Immature natural killer cell (primary cell): ENCODE data around the gene MYCBP2. TPM values are rescaled to one million over a fixed set of nuclear protein-coding genes. Genes with fewer than 3 reads are reported as not detected.
"Not testable (repeated sequence)": the region's sequence is repeated elsewhere in the genome, so short reads cannot be mapped to it uniquely, and the experiment has no call there.

Experiments
- DNase-seq, 3 donors: peaks; one replicate each; pipeline ENCODE4 v3.0.0; 2022; ENCODE audit warnings: mixed read lengths in 1 of 3
- H3K27ac Mint-ChIP-seq, 6 donors: one replicate each; pipeline ENCODE4 v1.8.0; 2020; ENCODE audit warnings: mixed read lengths in 6 of 6, mild to moderate bottlenecking in 5 of 6, inconsistent platforms in 4 of 6, moderate library complexity in 3 of 6
- H3K27me3 Mint-ChIP-seq, 3 donors: one replicate each; pipeline ENCODE4 v1.8.0; 2020 to 2021; ENCODE audit warnings: low read depth in 3 of 3, mild to moderate bottlenecking in 3 of 3, mixed read lengths in 3 of 3, moderate library complexity in 3 of 3, inconsistent platforms in 1 of 3
- H3K36me3 Mint-ChIP-seq, 3 donors: one replicate each; pipeline ENCODE4 v1.8.0; 2020; ENCODE audit warnings: mixed read lengths in 3 of 3, inconsistent platforms in 2 of 3, mild to moderate bottlenecking in 2 of 3
- H3K4me1 Mint-ChIP-seq, 2 donors: one replicate each; pipeline ENCODE4 v1.8.0; 2020; ENCODE audit warnings: inconsistent platforms in 2 of 2, mild to moderate bottlenecking in 2 of 2, mixed read lengths in 2 of 2, moderate library complexity in 1 of 2
- H3K4me3 Mint-ChIP-seq, 5 donors: one replicate each; pipeline ENCODE4 v1.8.0; 2020; ENCODE audit warnings: mild to moderate bottlenecking in 5 of 5, mixed read lengths in 5 of 5, inconsistent platforms in 3 of 5, moderate library complexity in 3 of 5
- H3K9me3 Mint-ChIP-seq, 6 donors: one replicate each; pipeline ENCODE4 v1.8.0; 2020; ENCODE audit warnings: mild to moderate bottlenecking in 6 of 6, mixed read lengths in 6 of 6, inconsistent platforms in 4 of 6, moderate library complexity in 3 of 6
- polyA plus RNA-seq, 3 donors: library from polyadenylated mRNA; unstranded; fragments of 300-500 nt; fragmentation: Illumina TruSeq; gene quantifications; one replicate each; pipeline ENCODE4 v1.2.3, GENCODE V29; 2021

Gene MYCBP2
- polyA plus RNA-seq, 3 donors from 2014 or later: 7.6 to 44.0 (median 18.6) TPM

DNA sequence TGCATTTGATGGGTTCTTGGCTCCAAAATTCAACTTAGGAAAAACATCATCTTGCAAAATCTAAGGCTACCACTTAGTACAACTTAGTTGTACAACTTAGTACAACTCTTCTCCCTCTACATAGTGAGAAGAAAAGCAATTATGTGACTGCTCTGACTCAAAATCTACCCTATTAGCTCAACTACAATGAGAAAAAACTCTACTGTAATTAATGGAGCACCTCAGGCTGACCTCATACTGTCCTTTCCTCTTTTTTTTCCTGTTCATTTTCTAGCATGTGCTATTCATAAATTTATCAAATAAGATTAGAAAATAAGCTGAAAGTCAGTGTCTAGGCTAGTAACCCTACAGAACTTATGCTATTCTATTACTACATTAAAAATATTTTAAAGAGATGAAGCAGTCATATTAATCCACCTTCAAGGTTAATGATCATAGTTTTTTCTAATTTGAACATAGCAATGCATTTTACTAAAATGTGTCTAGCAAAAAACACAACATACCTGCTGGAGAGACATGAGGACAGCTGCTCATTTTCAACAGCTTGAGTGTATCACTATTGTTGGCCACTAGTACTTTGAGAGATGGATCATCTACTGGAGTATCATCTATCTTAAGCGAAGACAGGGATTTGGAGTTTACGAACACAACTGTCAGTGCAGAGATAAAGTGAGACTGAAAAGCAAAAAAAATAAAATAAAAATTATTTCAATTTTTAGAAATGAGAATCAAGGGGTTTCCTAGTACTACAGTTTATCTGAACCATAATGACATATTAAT, 311.8 kb downstream of the MYCBP2 start:
- DNase-seq: no peak
- Mint-ChIP-seq H3K27ac (peak overlapping the region in 1 of 6 donors; percentile 49), H3K4me3 (no peak overlapping the region), H3K36me3 (peaks cover 8 to 59% (median 24%) of the 10 kb centered on the region in 3 donors), H3K4me1 (peaks cover 13 to 67% of the 10 kb centered on the region in 2 donors), H3K27me3 (peaks cover 0 to 1% (median 0%) of the 10 kb centered on the region in 3 donors), H3K9me3 (no peaks in the 10 kb centered on the region)

GRCh38 chr13:77013853-77014542, 312.9 kb downstream of the MYCBP2 start:
- DNase-seq: no peak
- H3K4me3 Mint-ChIP-seq: no peak overlapping the region
- peaks cover 14 to 67% (median 24%) of the 10 kb centered on the region in 3 donors for H3K36me3 Mint-ChIP-seq
- no peaks in the 10 kb centered on the region for H3K9me3 Mint-ChIP-seq
- peaks cover 0 to 1% (median 0%) of the 10 kb centered on the region in 3 donors for H3K27me3 Mint-ChIP-seq
- peaks cover 8 to 56% of the 10 kb centered on the region in 2 donors for H3K4me1 Mint-ChIP-seq
- no peak overlapping the region for H3K27ac Mint-ChIP-seq

GRCh38 chr13:77009719-77010118, 317.2 kb downstream of the MYCBP2 start:
- Mint-ChIP-seq H3K4me1 (peaks cover 11 to 38% of the 10 kb centered on the region in 2 donors), H3K36me3 (peaks cover 11 to 49% (median 19%) of the 10 kb centered on the region in 3 donors), H3K27ac (peak overlapping the region in 2 of 6 donors; percentile 23 to 40)
- not testable (repeated sequence) for DNase-seq, H3K9me3 Mint-ChIP-seq, H3K27me3 Mint-ChIP-seq, H3K4me3 Mint-ChIP-seq

DNA sequence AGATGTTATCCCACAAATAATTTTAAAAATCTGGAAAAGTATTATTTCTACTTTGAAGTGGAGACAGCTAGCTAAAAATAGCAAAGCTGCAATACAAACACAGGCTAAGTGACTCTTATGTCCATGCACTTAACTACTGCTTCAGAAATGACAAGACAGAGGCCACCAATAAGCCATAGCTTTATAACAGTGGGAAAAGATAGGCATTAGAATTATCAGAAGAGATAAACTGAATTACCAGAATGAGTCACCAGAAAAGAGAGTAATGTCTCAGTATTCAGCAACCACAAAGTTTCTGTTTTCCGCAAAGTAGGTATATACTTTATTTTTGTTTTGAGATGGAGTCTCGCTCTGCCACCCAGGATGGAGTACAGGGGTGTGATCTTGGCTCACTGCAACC, 317.9 kb downstream of the MYCBP2 start:
- no peak for DNase-seq
- Mint-ChIP-seq H3K36me3 (peaks cover 4 to 42% (median 19%) of the 10 kb centered on the region in 3 donors), H3K27ac (no peak overlapping the region), H3K9me3 (no peaks in the 10 kb centered on the region), H3K4me3 (no peak overlapping the region), H3K27me3 (peaks cover 0 to 6% (median 0%) of the 10 kb centered on the region in 3 donors), H3K4me1 (peaks cover 7 to 31% of the 10 kb centered on the region in 2 donors)

DNA sequence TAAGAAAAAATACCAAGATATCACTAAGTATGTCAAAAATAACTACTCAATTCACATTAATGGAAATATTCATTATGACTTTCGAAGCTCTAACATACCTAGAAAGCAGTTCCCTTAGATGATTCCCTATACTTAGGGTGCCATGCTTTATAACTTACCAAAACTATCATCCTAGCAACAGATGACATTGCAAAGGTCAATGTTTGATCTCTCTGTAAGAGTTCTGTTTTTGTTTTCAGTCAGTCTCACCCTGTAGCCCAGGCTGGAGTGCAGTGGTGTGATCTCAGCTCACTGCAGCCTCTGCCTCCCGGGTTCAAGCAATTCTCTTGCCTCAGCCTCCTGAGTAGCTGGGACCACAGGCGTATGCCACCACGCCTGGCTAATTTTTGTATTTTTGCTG, 318.6 kb downstream of the MYCBP2 start:
- peaks cover 3 to 35% (median 19%) of the 10 kb centered on the region in 3 donors for H3K36me3 Mint-ChIP-seq
- H3K4me3 Mint-ChIP-seq, H3K27ac Mint-ChIP-seq: not testable (repeated sequence)

GRCh38 chr13:77002590-77003190, 324.2 kb downstream of the MYCBP2 start:
- peaks cover 4 to 12% of the 10 kb centered on the region in 2 donors for H3K4me1 Mint-ChIP-seq
- peaks cover 0 to 6% (median 0%) of the 10 kb centered on the region in 3 donors for H3K27me3 Mint-ChIP-seq
- H3K27ac Mint-ChIP-seq: no peak overlapping the region
- DNase-seq: no peak
- no peaks in the 10 kb centered on the region for H3K9me3 Mint-ChIP-seq
- peaks cover 6 to 38% (median 11%) of the 10 kb centered on the region in 3 donors for H3K36me3 Mint-ChIP-seq
- no peak overlapping the region for H3K4me3 Mint-ChIP-seq

More for the DNA sequence above, 318.6 kb downstream of the MYCBP2 start:
- not testable (repeated sequence) for DNase-seq, H3K27me3 Mint-ChIP-seq, H3K9me3 Mint-ChIP-seq
- H3K4me1 Mint-ChIP-seq: peaks cover 7 to 24% of the 10 kb centered on the region in 2 donors

GRCh38 chr13:77001963-77002587, 324.8 kb downstream of the MYCBP2 start:
- H3K27me3 Mint-ChIP-seq: peaks cover 0 to 6% (median 0%) of the 10 kb centered on the region in 3 donors
- peaks cover 6 to 34% (median 9%) of the 10 kb centered on the region in 3 donors for H3K36me3 Mint-ChIP-seq
- no peak for DNase-seq
- H3K27ac Mint-ChIP-seq: peak overlapping the region in 1 of 6 donors; percentile 32
- no peak overlapping the region for H3K4me3 Mint-ChIP-seq
- peaks cover under 1 to 8% of the 10 kb centered on the region in 2 donors for H3K4me1 Mint-ChIP-seq
- no peaks in the 10 kb centered on the region for H3K9me3 Mint-ChIP-seq

DNA sequence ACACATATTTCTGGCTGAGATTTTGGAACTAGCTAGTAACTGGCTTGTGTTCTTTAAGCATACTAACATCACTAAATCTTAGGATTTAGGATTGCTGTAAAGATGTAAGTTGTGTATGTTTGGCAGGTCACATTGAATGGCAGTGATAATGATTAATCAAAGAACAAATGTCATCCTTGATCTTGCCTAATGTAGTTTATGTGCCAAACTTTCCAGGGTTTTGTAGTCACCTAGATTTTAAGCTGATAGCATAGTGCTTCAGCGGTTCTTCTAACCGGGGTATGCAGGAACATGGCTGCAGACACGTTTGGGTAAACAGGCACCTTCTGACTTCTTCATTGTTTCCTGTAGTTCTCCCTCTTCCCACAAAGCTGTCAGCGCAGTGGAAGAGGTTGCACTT, 325.4 kb downstream of the MYCBP2 start:
- DNase-seq: no peak
- H3K27ac Mint-ChIP-seq: peak overlapping the region in 1 of 6 donors; percentile 32
- H3K4me3 Mint-ChIP-seq: no peak overlapping the region

GRCh38 chr13:77000475-77000874, 326.4 kb downstream of the MYCBP2 start:
- H3K4me3 Mint-ChIP-seq: no peak overlapping the region
- peaks cover 6 to 41% (median 14%) of the 10 kb centered on the region in 3 donors for H3K36me3 Mint-ChIP-seq
- DNase-seq: no peak
- peaks cover 2 to 6% (median 2%) of the 10 kb centered on the region in 3 donors for H3K27me3 Mint-ChIP-seq
- H3K4me1 Mint-ChIP-seq: peaks cover 0 to 6% of the 10 kb centered on the region in 2 donors
- no peak overlapping the region for H3K27ac Mint-ChIP-seq
- no peaks in the 10 kb centered on the region for H3K9me3 Mint-ChIP-seq

More for the DNA sequence above, 325.4 kb downstream of the MYCBP2 start:
- H3K27me3 Mint-ChIP-seq: peaks cover 0 to 6% (median 0%) of the 10 kb centered on the region in 3 donors
- peaks cover 0 to 6% of the 10 kb centered on the region in 2 donors for H3K4me1 Mint-ChIP-seq
- H3K9me3 Mint-ChIP-seq: no peaks in the 10 kb centered on the region
- H3K36me3 Mint-ChIP-seq: peaks cover 6 to 38% (median 11%) of the 10 kb centered on the region in 3 donors

Other genes starting within 250 kb of the MYCBP2 start
- not detected for gene SCEL, start 208.6 kb upstream of the MYCBP2 start, polyA plus RNA-seq